H1 (cell line): Measurements from ENCODE around the gene RPS17. TPM values are rescaled to one million over a fixed set of nuclear protein-coding genes. Genes with fewer than 3 reads are reported as not detected.

Source experiments
- CTCF ChIA-PET: fragments of 300-600 bp; sonication (Branson Sonifier 250); formaldehyde crosslinking; loops from one replicate; lab custom pipeline; 2021; ENCODE audit not compliant: partially characterized antibody; lab: Charles Lee
- POLR2A ChIA-PET: fragments of 300-600 bp; sonication (Branson Sonifier 250); formaldehyde crosslinking; loops from one replicate; lab custom pipeline; 2021; ENCODE audit warnings: inconsistent platforms; ENCODE audit not compliant: partially characterized antibody; lab: Charles Lee
- DNase-seq, 2 experiments: peaks; one replicate each; pipeline versions ENCODE4 v3.0.0 to v3.0.0-alpha.2; 2010 to 2022; ENCODE audit warnings: low spot score in 2 of 2, low read depth in 1 of 2, mixed read lengths in 1 of 2
- FAIRE-seq: peaks from 2 replicates; lab custom pipeline; 2011; peaks lifted over from hg19 to GRCh38; lab: Jason Lieb, UNC
- H2AFZ ChIP-seq: 2 replicates; pipeline ENCODE4 v1.8.1; 2012; ENCODE audit warnings: low read length, inconsistent platforms
- H2AK5ac ChIP-seq: 2 replicates; pipeline ENCODE4 v1.6.1; 2013; ENCODE audit warnings: low read depth, low read length
- H2BK120ac ChIP-seq: replicated peaks from 2 replicates; pipeline ENCODE3; 2013; ENCODE audit warnings: low read depth, low read length, inconsistent platforms
- H2BK12ac ChIP-seq: 2 replicates; pipeline ENCODE4 v1.6.1; 2013; ENCODE audit warnings: low read depth, low read length
- H2BK15ac ChIP-seq: 2 replicates; pipeline ENCODE4 v1.6.1; 2013; ENCODE audit warnings: low read length
- H2BK20ac ChIP-seq: 2 replicates; pipeline ENCODE4 v1.6.1; 2013; ENCODE audit warnings: low read length
- H2BK5ac ChIP-seq: 2 replicates; pipeline ENCODE4 v1.6.1; 2013; ENCODE audit warnings: low read depth, low read length
- H3K14ac ChIP-seq: 2 replicates; pipeline ENCODE4 v1.6.1; 2013; ENCODE audit warnings: inconsistent platforms; ENCODE audit not compliant: insufficient read length
- H3K18ac ChIP-seq: 2 replicates; pipeline ENCODE4 v1.6.1; 2013; ENCODE audit warnings: low read length; ENCODE audit errors: extremely low read depth
- H3K23ac ChIP-seq: 2 replicates; pipeline ENCODE4 v1.6.1; 2013; ENCODE audit warnings: inconsistent platforms; ENCODE audit not compliant: insufficient read length
- H3K23me2 ChIP-seq: 2 replicates; pipeline ENCODE4 v1.6.1; 2013; ENCODE audit warnings: low read depth, low read length
- H3K27ac ChIP-seq: 2 replicates; pipeline ENCODE4 v1.6.1; 2011; ENCODE audit warnings: low read depth, low read length, inconsistent platforms
- H3K27me3 ChIP-seq, 4 experiments: replicated peaks in 1 of 4; 1 replicate in 1 of 4; 2 replicates in 3 of 4; pipeline versions ENCODE4 v1.6.1 to v1.8.1; 2011 to 2013; ENCODE audit warnings: low read length in 3 of 4, mild to moderate bottlenecking in 3 of 4, inconsistent platforms in 2 of 4, mixed read lengths in 2 of 4, moderate library complexity in 1 of 4; ENCODE audit not compliant: control insufficient read depth in 3 of 4, insufficient read depth in 3 of 4; ENCODE audit errors: extremely low read depth in 1 of 4
- H3K36me3 ChIP-seq, 4 experiments: 2 replicates each; pipeline versions ENCODE4 v1.6.1 to v1.8.1; 2011 to 2013; ENCODE audit warnings: mild to moderate bottlenecking in 4 of 4, low read length in 3 of 4, moderate library complexity in 2 of 4, control low read depth in 1 of 4, inconsistent platforms in 1 of 4; ENCODE audit not compliant: insufficient read depth in 4 of 4, control insufficient read depth in 2 of 4
- H3K4ac ChIP-seq: replicated peaks from 2 replicates; pipeline ENCODE3; 2013; ENCODE audit warnings: low read length, low read depth, mixed read lengths, inconsistent platforms; ENCODE audit not compliant: insufficient read length
- H3K4me1 ChIP-seq, 4 experiments: replicated peaks in 1 of 4; 1 replicate in 1 of 4; 2 replicates in 3 of 4; pipeline versions ENCODE4 v1.6.1 to v1.8.1; 2011 to 2013; ENCODE audit warnings: low read length in 3 of 4, inconsistent platforms in 2 of 4, mixed read lengths in 1 of 4; ENCODE audit not compliant: insufficient read depth in 4 of 4, control insufficient read depth in 3 of 4
- H3K4me2 ChIP-seq, 2 experiments: 2 replicates each; pipeline versions ENCODE4 v1.6.1 to v1.8.1; 2011 to 2013; ENCODE audit warnings: low read depth in 2 of 2, low read length in 2 of 2, control low read depth in 1 of 2, inconsistent platforms in 1 of 2, mild to moderate bottlenecking in 1 of 2; ENCODE audit not compliant: insufficient read depth in 1 of 2
- H3K4me3 ChIP-seq, 4 experiments: fragments of 200-600, 300-600 bp in 1 of 4; sonication (generic), shearing (Covaris generic), sonication (Bioruptor Twin) in 1 of 4; 2 replicates each; pipeline versions ENCODE4 v1.5.1 to v1.8.1; 2011 to 2016; ENCODE audit warnings: low read length in 4 of 4, low read depth in 3 of 4, control low read depth in 2 of 4, inconsistent platforms in 2 of 4, mild to moderate bottlenecking in 2 of 4, mixed read lengths in 1 of 4, moderate library complexity in 1 of 4; ENCODE audit not compliant: insufficient read depth in 2 of 4; ENCODE audit errors: extremely low read depth in 1 of 4
- H3K56ac ChIP-seq: replicated peaks from 2 replicates; pipeline ENCODE3; 2013; ENCODE audit warnings: low read depth, mild to moderate bottlenecking, mixed read lengths, low read length, inconsistent platforms; ENCODE audit not compliant: insufficient read length
- H3K79me1 ChIP-seq: 2 replicates; pipeline ENCODE4 v1.6.1; 2013; ENCODE audit warnings: low read depth, low read length, control low read depth
- H3K79me2 ChIP-seq, 2 experiments: 2 replicates each; pipeline versions ENCODE4 v1.6.1 to v1.8.1; 2012 to 2013; ENCODE audit warnings: low read length in 2 of 2, mild to moderate bottlenecking in 2 of 2, inconsistent platforms in 1 of 2; ENCODE audit not compliant: insufficient read depth in 2 of 2, control insufficient read depth in 1 of 2
- H3K9ac ChIP-seq, 4 experiments: replicated peaks in 1 of 4; 1 replicate in 1 of 4; 2 replicates in 3 of 4; pipeline versions ENCODE4 v1.6.1 to v1.8.1; 2011 to 2013; ENCODE audit warnings: low read depth in 3 of 4, low read length in 3 of 4, control low read depth in 2 of 4, mild to moderate bottlenecking in 2 of 4, moderate library complexity in 2 of 4, inconsistent platforms in 1 of 4; ENCODE audit errors: extremely low read depth in 1 of 4
- H3K9me3 ChIP-seq, 2 experiments: 2 replicates each; pipeline versions ENCODE4 v1.6.1 to v1.8.1; 2012 to 2013; ENCODE audit warnings: mild to moderate bottlenecking in 2 of 2, moderate library complexity in 2 of 2, control low read depth in 1 of 2, inconsistent platforms in 1 of 2, low read depth in 1 of 2, low read length in 1 of 2, mixed read lengths in 1 of 2; ENCODE audit not compliant: insufficient read depth in 2 of 2
- H4K20me1 ChIP-seq, 2 experiments: replicated peaks in 1 of 2; 2 replicates each; pipeline versions ENCODE3 to v1.8.1; 2011 to 2013; ENCODE audit warnings: inconsistent platforms in 2 of 2, low read length in 2 of 2, mild to moderate bottlenecking in 1 of 2; ENCODE audit not compliant: insufficient read depth in 2 of 2, control insufficient read depth in 1 of 2
- H4K5ac ChIP-seq: 2 replicates; pipeline ENCODE4 v1.6.1; 2013; ENCODE audit warnings: low read length, low read depth, mixed read lengths, inconsistent platforms; ENCODE audit not compliant: insufficient read length
- H4K8ac ChIP-seq: 2 replicates; pipeline ENCODE4 v1.8.0; 2013; ENCODE audit warnings: mild to moderate bottlenecking, moderate library complexity, low read length, inconsistent platforms; ENCODE audit not compliant: insufficient read depth; ENCODE audit errors: extremely low read depth
- H4K91ac ChIP-seq: replicated peaks from 2 replicates; pipeline ENCODE3; 2013; ENCODE audit warnings: low read length, mixed read lengths, inconsistent platforms; ENCODE audit not compliant: insufficient read length
- EP300 ChIP-seq, 2 experiments: IDR thresholded peaks; 1 replicate in 1 of 2; 2 replicates in 1 of 2; pipeline ENCODE4 v1.6.1; 2011 to 2012; ENCODE audit warnings: low read depth in 2 of 2, low read length in 2 of 2, mild to moderate bottlenecking in 2 of 2, borderline replicate concordance in 1 of 2, inconsistent platforms in 1 of 2, moderate library complexity in 1 of 2
- WGBS, 2 experiments: shearing (Covaris generic) in 1 of 2; methylation state at CpG; one replicate each; pipeline versions ENCODE4 v1.1.6 to v1.1.7; 2013 to 2015; ENCODE audit warnings: low lambda C conversion rate in 2 of 2, mixed read lengths in 2 of 2, inconsistent platforms in 1 of 2, low coverage in 1 of 2, missing lambda C conversion rate in 1 of 2; ENCODE audit not compliant: insufficient replicate concordance in 2 of 2, insufficient coverage in 1 of 2, insufficient read length in 1 of 2; ENCODE audit errors: extremely low coverage in 1 of 2, missing lambda C conversion rate in 1 of 2; 5-methylcytosine and 5-hydroxymethylcytosine counted together
- polyA plus RNA-seq, 7 experiments: library from polyadenylated mRNA; depleted of rRNA in 3 of 7; stranded (reverse) in 5 of 7; unstranded in 2 of 7; fragments of >200 nt in 5 of 7; fragments of 200-250 nt in 2 of 7; gene quantifications; 1 replicate in 5 of 7; 2 replicates in 1 of 7; 4 replicates in 1 of 7; pipeline versions ENCODE4 v1.2.1 to v1.2.3, GENCODE V29; 2011 to 2013; ENCODE audit warnings: missing spikeins in 2 of 7, mixed read lengths in 2 of 7
- total RNA-seq: library from RNA; stranded (reverse); fragmentation: NEBNext Ultra II Directional; extraction: Animal tissue kit (Norgen Biotek cat#: 25700); gene quantifications from 2 replicates; pipeline ENCODE4 v1.2.1, GENCODE V29; 2021

The RPS17 gene
- total and polyA plus RNA-seq, 2 of the 8 experiments (the other 6 are each of a cell fraction or from before 2014, with no cell fraction given) = 2,416 to 5,590 TPM

DNA sequence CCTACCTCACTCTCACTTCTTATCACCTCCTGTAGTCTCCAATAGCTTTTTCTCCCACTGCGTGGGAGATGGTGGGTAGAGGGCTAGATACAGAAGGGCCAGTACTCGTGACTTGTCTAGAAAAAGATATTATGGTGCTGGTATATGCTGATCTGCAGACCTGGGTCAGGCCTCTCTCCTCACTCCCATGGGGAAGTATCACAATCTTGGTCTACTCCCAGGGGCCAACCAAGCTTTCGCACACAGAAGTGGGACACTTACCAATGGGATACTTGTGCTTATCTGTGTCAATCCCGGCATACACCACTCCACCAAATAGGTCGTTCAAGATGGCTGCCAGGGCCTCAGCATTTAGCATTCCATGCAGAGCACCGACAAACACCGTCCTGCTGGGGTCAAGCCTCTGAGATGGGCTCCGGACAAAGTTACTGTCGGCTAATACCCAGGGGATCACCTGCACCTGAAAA lies 9.0 kb upstream of the RPS17 start:
- Histone ChIP-seq H3K56ac (no peak overlapping the region), H3K4me2 (no peak overlapping the region), H4K91ac (no peak overlapping the region), H3K79me2 (no peaks in the 10 kb centered on the region), H3K23me2 (no peaks in the 10 kb centered on the region), H3K79me1 (no peaks in the 10 kb centered on the region), H2AK5ac (no peak overlapping the region), H3K14ac (no peak overlapping the region), H3K4me1 (peaks cover 0 to 4% (median under 1%) of the 10 kb centered on the region in 4 experiments; a peak in 1 of 7 replicates), H3K4me3 (no peak overlapping the region), H3K23ac (no peak overlapping the region), H4K8ac (no peak overlapping the region), H3K18ac (no peak overlapping the region), H2BK12ac (no peak overlapping the region), H3K36me3 (no peaks in the 10 kb centered on the region), H2BK5ac (no peak overlapping the region), H4K20me1 (no peaks in the 10 kb centered on the region), H2BK120ac (no peak overlapping the region), H3K4ac (no peak overlapping the region), H3K9me3 (no peaks in the 10 kb centered on the region), H3K27me3 (peaks cover 0 to 3% (median 0%) of the 10 kb centered on the region in 4 experiments; a peak in 2 of 7 replicates), H2BK20ac (no peak overlapping the region), H3K27ac (no peak overlapping the region), H2BK15ac (no peak overlapping the region), H2AFZ (no peak overlapping the region), H3K9ac (no peak overlapping the region), H4K5ac (no peak overlapping the region)
- 87% methylated on average over 9 of the region's 9 CpGs; no CpG with 5 or more reads in 1 of the 2 experiments for WGBS, 2 experiments
- no peak for DNase-seq
- FAIRE-seq = no peak
- POLR2A ChIA-PET = interaction anchor here (0.6 to 2.3 kb wide), 5 partner anchors 9 to 996 kb away, joined by 3 to 21 read pairs (median 3); partner anchors contain the start of gene RPS17
- no peak for TF ChIP-seq EP300 (IDR thresholded peaks at IDR 0.05; ENCODE audit: borderline replicate concordance in 1 of 2, low read depth in 2 of 2, low read length in 2 of 2)
- CTCF ChIA-PET = interaction anchor here (0.8 to 1.2 kb wide), 4 partner anchors 9 to 20 kb away, joined by 3 to 4 read pairs (median 4); partner anchors contain the start of gene RPS17
